Activated CD4-positive, alpha-beta T cell treated with anti-CD3 and anti-CD28 coated beads, Interleukin-2, amount 50 U/mL, for 4 hours (primary cell): ENCODE measurements around the gene NDE1.
"Not testable (repeated sequence)": the region's sequence is repeated elsewhere in the genome, so short reads cannot be mapped to it uniquely, and the experiment has no call there.

Source experiments
- DNase-seq, 2 experiments: peaks; one replicate each; pipeline ENCODE4 v3.0.0-alpha.2; 2020

NDE1 gene

DNA sequence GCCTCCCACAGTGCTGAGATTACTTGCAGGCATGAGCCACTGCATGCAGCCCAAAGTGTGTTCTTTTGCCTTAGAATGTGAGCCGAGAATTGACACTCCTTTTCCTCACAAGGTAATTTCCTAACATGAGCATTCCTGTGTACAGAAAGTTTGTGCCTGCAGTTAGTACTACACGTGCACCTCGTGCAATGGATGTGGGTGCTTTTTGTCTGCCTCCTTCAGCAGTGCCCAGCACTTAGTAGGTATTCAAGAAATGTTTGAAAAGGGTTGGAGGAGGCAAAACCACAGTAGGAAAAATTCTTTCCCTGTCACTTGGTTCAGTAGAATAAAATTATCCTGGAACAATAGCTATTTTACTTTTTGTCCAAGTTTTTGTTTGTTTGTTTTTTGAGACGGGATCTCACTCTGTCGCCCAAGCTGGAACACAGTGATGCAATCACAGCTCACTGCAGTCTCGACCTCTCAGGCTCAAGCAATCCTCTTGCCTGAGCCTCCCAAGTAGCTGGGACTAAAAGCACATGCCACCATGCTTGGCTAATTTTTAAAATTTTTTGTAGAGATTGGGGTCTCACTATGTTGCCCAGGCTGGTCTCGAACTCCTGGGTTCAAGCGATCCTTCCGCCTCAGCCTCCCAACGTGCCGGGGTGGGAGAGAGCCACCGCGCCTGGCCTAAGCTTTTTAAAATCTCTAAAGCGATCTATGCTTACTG, 2.4 kb downstream of the NDE1 start:
- DNase-seq: no peak

- DNase-seq: no peak
Measured at GRCh38 chr16:15653227-15653626, 3.2 kb downstream of the NDE1 start.

DNA sequence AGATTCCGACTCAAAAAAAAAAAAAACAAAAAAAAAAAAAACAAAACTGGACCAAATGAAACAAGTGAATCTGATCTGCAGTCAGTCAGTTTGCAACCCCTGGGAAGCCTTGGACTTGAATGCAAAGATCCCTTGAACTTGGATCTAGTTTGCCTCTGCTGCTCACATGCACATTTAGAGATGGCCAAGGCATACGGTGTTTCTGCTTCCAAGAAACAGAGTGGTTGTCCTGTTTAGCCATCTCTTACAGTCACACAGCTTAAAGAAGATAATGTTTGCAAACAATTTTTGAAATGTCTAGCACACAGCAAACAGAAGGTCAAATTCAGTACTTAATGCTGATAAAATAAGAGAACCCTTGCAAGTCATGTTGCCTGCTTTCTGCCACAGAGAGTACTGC, 4.5 kb downstream of the NDE1 start:
- no peak for DNase-seq

GRCh38 chr16:15655561-15655960, 5.5 kb downstream of the NDE1 start:
- not testable (repeated sequence) for DNase-seq

DNA sequence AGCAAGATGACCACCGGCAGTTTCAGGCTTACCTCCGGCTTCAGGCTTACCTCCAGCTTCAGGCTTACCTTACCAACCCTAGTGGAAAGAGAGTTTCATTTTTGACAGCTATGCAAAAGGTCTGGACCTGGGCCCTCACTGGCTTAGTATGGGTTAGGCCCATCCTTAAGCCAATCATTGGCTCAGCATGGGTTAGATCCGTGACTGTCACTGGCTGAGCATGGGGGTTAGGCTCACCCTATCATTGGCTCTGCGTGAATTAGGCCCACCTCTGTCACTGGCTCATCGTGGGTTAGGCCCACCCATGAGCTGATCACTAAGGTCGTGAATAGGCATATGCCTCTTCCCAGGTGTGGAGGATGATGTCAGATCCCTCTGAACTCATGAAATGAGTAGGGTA, 8.1 kb downstream of the NDE1 start:
- DNase-seq: no peak

DNA sequence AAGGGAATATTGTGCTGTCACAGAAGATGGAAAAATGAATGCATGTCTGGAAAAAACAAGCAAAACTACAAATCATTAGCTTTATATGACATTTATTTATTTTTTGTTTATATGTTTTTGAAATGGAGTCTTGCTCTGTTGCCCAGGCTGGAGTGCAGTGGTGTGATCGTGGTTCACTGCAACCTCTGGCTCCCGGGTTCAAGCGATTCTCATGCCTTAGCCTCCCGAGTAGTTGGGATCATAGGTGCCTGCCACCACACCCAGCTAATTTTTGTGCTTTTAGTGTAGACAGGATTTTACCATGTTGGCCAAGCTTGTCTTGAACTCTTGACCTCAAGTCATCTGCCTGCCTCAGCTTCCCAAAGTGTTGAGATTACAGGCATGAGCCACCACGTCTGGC, 8.5 kb downstream of the NDE1 start:
- no peak for DNase-seq

GRCh38 chr16:15660203-15660601, 10.2 kb downstream of the NDE1 start:
- DNase-seq: no peak

DNA sequence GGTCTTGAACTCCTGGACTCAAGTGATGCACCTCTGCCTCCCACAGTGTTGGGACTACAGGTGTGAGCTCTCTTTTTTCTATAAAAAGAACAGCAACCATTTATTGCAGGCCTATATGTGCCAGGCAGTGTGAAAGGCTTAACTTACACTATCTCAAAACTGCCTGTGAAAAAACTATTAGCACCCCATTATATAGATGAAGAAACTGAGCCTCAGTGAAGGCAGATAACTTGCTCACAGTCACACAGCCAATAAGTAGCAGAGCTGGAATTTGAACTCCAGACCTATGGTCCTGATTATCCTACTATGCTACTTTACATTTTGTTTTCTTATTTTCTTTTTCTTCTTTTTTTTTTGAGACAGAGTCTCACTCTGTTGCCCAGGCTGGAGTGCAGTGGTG, 15.1 kb downstream of the NDE1 start:
- DNase-seq: no peak

DNA sequence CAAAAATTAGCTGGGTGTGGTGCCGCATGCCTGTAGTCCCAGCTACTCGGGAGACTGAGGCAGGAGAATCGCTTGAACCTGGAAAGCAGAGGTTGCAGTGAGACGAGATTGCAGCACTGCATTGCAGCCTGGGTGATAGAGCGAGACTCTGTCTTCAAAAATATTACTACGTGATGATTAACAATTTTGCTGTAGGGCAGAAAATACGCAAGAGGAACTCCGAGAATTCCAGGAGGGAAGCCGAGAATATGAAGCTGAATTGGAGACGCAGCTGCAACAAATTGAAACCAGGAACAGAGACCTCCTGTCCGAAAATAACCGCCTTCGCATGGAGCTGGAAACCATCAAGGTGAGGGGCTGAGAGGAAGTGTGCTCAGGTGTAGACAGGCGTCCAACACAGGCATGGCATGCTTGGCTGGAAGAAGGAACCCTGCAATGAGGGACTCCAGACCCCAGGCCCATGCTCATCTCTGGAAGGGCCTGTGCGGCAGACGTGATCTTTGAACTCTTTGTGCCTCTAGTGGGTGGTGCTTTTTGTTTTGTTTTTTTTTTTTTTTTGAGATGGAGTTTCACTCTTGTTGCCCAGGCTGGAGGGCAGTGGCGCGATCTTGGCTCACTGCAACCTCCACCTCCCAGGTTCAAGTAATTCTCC, 17.2 kb downstream of the NDE1 start:
- no peak for DNase-seq

- no peak for DNase-seq
Measured at GRCh38 chr16:15671530-15672117, 21.6 kb downstream of the NDE1 start.

- not testable (repeated sequence) for DNase-seq
Measured at GRCh38 chr16:15672127-15672513, 22.1 kb downstream of the NDE1 start.

- DNase-seq: peak; percentile 49 to 54
Measured at GRCh38 chr16:15672514-15673167, 22.6 kb downstream of the NDE1 start.

DNA sequence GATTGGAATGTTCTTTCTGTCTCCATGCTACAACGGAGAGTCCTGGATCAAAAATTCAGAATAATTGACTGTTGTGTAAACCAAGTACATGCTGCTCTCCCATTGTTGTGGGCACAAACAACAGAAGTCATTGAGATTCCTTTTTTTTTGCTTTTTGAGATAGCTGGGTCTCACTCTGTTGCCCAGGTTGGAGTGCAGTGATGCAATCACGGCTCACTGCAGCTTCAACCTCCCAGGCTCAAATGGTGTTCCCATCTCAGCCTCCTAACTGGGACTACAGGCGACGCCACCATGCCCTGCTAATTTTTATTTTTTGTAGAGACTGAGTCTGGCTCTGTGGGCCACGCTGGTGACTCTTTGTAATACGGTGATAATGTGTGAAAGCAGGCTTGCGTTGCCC, 24.5 kb downstream of the NDE1 start:
- DNase-seq: no peak

DNA sequence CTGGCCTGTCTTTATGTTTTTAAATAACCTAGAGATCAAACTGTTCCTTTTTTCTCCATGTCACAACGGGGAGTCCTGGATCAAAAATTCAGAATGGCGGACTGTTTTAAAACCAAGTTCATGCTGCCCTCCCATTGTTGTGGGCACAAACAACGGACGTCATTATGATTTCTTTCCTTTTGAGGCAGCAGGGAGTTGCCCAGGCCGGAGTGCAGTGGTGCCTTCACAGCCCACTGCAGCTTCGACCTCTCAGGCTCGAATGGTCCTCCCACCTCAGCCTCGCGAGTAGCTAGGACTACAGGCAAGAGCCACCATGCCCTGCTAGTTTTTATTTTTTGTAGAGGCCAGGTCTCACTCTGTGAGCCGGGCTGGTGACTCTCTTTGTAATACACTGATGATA, 26.5 kb downstream of the NDE1 start:
- no peak for DNase-seq

DNA sequence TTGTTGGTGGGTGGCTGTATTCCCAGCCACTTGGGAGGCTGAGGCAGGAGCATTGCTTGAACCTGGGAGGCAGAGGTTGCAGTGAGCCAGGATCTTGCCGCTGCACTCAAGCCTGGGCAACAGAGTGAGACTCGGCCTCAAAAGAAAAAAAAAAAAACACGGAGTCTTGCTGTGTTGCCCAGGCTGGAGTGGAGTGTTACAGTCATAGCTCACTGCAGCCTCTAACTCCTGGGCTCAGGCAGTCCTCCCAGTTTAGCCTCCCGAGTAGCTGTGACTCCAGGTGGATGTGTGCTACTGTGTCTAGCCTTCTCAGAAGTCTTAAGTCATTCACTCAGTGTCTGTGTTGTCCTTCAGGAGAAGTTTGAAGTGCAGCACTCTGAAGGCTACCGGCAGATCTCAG, 27.4 kb downstream of the NDE1 start:
- no peak for DNase-seq

- peak; percentile 38 to 42 for DNase-seq
Measured at GRCh38 chr16:15682105-15682570, 32.1 kb downstream of the NDE1 start.

DNA sequence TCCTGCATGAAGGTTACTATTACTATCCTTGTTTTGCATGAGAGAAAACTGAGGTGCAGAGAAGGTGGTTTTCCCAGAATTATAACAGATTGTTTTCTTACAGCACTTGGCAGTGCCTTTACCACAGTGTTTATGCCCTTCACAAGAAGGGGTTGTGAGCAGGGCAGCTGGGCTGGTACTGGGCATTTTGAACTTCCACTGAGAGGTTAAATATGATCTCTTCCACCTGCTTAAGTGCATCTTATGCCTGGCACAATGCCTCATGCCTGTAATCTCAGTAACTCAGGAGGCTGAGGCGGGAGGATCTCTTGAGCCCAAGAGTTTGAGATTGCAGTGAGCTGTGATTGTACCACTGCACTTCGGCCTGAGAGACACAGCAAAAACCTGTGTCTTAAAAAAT, 36.2 kb downstream of the NDE1 start:
- DNase-seq: no peak

DNA sequence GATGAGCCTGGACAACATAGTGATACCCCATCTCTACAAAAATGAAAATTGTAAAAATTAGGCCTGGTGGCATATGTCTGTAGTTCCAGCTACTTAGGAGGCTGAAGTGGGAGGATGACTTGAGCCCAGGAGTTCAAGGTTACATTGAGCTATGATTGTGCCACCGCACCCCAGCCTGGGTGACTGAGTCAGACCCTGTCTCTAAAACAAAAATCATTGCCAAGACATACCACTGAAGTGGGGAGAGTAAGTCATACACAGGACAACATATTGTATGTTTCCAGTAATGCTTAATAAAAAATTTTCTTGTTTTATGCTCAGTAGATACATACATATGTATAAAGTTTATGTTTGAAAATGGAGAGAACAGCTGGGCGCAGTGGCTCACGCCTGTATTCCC, 39.2 kb downstream of the NDE1 start:
- no peak for DNase-seq

GRCh38 chr16:15690296-15690695, 40.3 kb downstream of the NDE1 start:
- no peak for DNase-seq

DNA sequence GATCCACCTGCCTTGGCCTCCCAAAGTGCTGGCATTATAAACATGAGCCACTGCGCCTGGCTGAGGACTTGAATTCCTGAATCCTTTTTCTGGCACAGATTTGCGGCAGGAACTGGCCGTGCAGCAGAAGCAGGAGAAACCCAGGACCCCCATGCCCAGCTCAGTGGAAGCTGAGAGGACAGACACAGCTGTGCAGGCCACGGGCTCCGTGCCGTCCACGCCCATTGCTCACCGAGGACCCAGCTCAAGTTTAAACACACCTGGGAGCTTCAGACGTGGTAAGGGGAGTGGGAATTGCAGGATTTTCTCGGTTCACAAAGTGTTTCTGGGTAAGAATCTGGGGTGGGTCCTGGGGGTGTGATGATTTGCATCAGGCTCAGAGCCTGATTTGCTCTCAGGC, 41.0 kb downstream of the NDE1 start:
- DNase-seq: no peak

GRCh38 chr16:15692508-15692907, 42.5 kb downstream of the NDE1 start:
- DNase-seq: not testable (repeated sequence)

DNA sequence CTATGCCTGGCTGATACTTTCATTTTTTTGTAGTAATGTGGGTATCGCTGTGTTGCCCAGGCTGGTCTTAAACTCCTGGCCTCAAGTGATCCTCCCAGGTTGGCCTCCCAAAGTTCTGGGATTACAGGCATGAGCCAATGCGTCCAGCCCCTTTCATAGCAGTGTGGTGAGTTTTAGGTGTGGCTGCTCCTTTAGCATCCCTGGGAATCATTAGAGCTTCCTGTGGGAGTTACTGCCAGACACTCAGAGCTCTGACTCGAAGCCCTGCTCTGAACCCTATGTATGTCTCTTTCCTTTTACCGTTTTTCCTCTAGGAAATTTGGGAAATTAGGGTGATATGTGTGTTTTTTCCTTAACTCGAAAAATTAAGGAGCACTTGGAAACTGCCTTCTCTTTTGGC, 44.5 kb downstream of the NDE1 start:
- no peak for DNase-seq

GRCh38 chr16:15699819-15700218, 49.8 kb downstream of the NDE1 start:
- no peak for DNase-seq

GRCh38 chr16:15701367-15701766, 51.3 kb downstream of the NDE1 start:
- no peak for DNase-seq
